ENCODE data around the gene SAMD8.

GRCh38 chr10:75205908-75206307 lies 94.5 kb downstream of the SAMD8 start:
- TF ChIP-seq CTCF (IDR thresholded peaks at IDR 0.05; ENCODE audit: poor library complexity) (no peak), EZH2 (IDR thresholded peaks at IDR 0.05; ENCODE audit: borderline replicate concordance) (no peak)
